Pancreas (tissue), 10 donors: ENCODE results near the gene MBD5. TPM values are rescaled to one million over a fixed set of nuclear protein-coding genes. Genes with fewer than 3 reads are reported as not detected.

ENCODE experiments used
- ATAC-seq, 4 donors: fragments of 200-7000 bp; cut with Tn5 transposase; one replicate each; pipeline versions ENCODE4 v1.8.0 to v1.9.1; 2020; ENCODE audit warnings: mild to moderate bottlenecking in 4 of 4, moderate library complexity in 4 of 4
- DNase-seq, 6 donors: peaks; one replicate each; pipeline ENCODE4 v3.0.0-alpha.2; 2020
- FAIRE-seq: peaks from 2 replicates; lab custom pipeline; 2012; peaks lifted over from hg19 to GRCh38; lab: Jason Lieb, UNC
- H3K27ac ChIP-seq, 4 donors: fragments of 200-600 bp; sonication (generic); 1 replicate in 3 of 4; 2 replicates in 1 of 4; pipeline versions ENCODE4 v1.5.0 to v1.8.0; 2020
- H3K27me3 ChIP-seq, 4 donors: fragments of 200-600 bp; one replicate each; pipeline ENCODE4 v1.8.0; 2021
- H3K36me3 ChIP-seq, 3 donors: fragments of 200-600 bp; sonication (generic) in 1 of 3; one replicate each; pipeline versions ENCODE4 v1.5.0 to v1.8.0; 2020 to 2021
- H3K4me1 ChIP-seq, 3 donors: fragments of 200-600 bp; one replicate each; pipeline ENCODE4 v1.8.0; 2021
- H3K4me3 ChIP-seq, 4 donors: fragments of 200-600 bp; sonication (generic) in 2 of 4; one replicate each; pipeline versions ENCODE4 v1.5.0 to v1.8.0; 2020 to 2021
- H3K9me3 ChIP-seq, 4 donors: fragments of 200-600 bp; one replicate each; pipeline ENCODE4 v1.8.0; 2021
- WGBS, 2 donors: extraction: QIAGEN DNeasy Blood & Tissue Kit; methylation state at CpG; one replicate each; pipeline ENCODE4 v1.1.7; 2013; 5-methylcytosine and 5-hydroxymethylcytosine counted together
- intact Hi-C, 3 donors: fragments of 100-400 bp; cut with DNase I; formaldehyde crosslinking; loops; one replicate each; pipeline versions ENCODE4 v1.11.1 to v1.14.2; 2022
- polyA plus RNA-seq, 2 donors: library from polyadenylated mRNA; stranded (reverse); fragments of 200-250 nt; gene quantifications; one replicate each; pipeline ENCODE4 v1.2.3, GENCODE V29; 2013
- total RNA-seq, 6 donors: library from RNA; stranded (reverse); fragmentation: NEBNext Ultra II Directional in 4 of 6; extraction: Animal tissue kit (Norgen Biotek cat#: 25700) in 4 of 6; gene quantifications; one replicate each; pipeline versions ENCODE4 v1.2.1 to v1.2.4, GENCODE V29; 2021 to 2023
- TF ChIP-seq, protein P1 (sequence below), 4 donors: fragments of 200-600 bp; sonication (generic) in 3 of 4; IDR thresholded peaks; one replicate each; pipeline versions ENCODE4 v1.5.0 to v1.8.0; 2021; ENCODE audit warnings: antibody characterized with exemption in 4 of 4
- donor health status: healthy with polysubstance abuse.
- donor health status: DM: no; HTN: no; CAD: no; lungs with moderate emphysema.
- donor health status: DM: no; HTN: no; CAD: no.
- donor health status: control.
- donor health status: control.
- donor health status: Bipolar disorder and iron deficiency.
- donor health status: DM: yes; HTN: yes; CAD: no.
- donor health status: DM: no; HTN: no; CAD: no.
- donor health status: DM: no; HTN: no; CAD: no.
- donor health status: DM: yes; HTN: yes; CAD: no.

Gene MBD5
- total and polyA plus RNA-seq, 8 donors, result 4.5 to 27.4 (median 12.8) TPM

GRCh38 chr2:148519013-148519412, 498.1 kb downstream of the MBD5 start:
- intact Hi-C loops, result no loop called here
- Histone ChIP-seq H3K9me3 (no peaks in the 10 kb centered on the region), H3K36me3 (no peaks in the 10 kb centered on the region), H3K27me3 (no peaks in the 10 kb centered on the region), H3K4me1 (no peaks in the 10 kb centered on the region), H3K4me3 (no peak overlapping the region), H3K27ac (no peak overlapping the region)
- TF ChIP-seq, protein P1, sequence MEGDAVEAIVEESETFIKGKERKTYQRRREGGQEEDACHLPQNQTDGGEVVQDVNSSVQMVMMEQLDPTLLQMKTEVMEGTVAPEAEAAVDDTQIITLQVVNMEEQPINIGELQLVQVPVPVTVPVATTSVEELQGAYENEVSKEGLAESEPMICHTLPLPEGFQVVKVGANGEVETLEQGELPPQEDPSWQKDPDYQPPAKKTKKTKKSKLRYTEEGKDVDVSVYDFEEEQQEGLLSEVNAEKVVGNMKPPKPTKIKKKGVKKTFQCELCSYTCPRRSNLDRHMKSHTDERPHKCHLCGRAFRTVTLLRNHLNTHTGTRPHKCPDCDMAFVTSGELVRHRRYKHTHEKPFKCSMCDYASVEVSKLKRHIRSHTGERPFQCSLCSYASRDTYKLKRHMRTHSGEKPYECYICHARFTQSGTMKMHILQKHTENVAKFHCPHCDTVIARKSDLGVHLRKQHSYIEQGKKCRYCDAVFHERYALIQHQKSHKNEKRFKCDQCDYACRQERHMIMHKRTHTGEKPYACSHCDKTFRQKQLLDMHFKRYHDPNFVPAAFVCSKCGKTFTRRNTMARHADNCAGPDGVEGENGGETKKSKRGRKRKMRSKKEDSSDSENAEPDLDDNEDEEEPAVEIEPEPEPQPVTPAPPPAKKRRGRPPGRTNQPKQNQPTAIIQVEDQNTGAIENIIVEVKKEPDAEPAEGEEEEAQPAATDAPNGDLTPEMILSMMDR (IDR thresholded peaks at IDR 0.05), result no peak
- 89 to 95% methylated on average over 7 of the region's 7 CpGs for WGBS, 2 donors
- ATAC-seq, result peak in 1 of 4 donors; percentile 34
- FAIRE-seq, result no peak
- DNase-seq, result no peak

- H3K36me3 ChIP-seq, result no peaks in the 10 kb centered on the region
- no peaks in the 10 kb centered on the region for H3K27me3 ChIP-seq
- intact Hi-C loops, result no loop called here
- no peak for ATAC-seq
- no peaks in the 10 kb centered on the region for H3K9me3 ChIP-seq
- H3K4me3 ChIP-seq, result no peak overlapping the region
- no peaks in the 10 kb centered on the region for H3K4me1 ChIP-seq
- DNase-seq, result no peak
- TF ChIP-seq, protein P1 (IDR thresholded peaks at IDR 0.05), result no peak
- FAIRE-seq, result no peak
- 63 to 75% methylated on average over 1 of the region's 1 CpG for WGBS, 2 donors
- no peak overlapping the region for H3K27ac ChIP-seq
These were observed 500.3 kb downstream of the MBD5 start for GRCh38 chr2:148521181-148521580.

DNA sequence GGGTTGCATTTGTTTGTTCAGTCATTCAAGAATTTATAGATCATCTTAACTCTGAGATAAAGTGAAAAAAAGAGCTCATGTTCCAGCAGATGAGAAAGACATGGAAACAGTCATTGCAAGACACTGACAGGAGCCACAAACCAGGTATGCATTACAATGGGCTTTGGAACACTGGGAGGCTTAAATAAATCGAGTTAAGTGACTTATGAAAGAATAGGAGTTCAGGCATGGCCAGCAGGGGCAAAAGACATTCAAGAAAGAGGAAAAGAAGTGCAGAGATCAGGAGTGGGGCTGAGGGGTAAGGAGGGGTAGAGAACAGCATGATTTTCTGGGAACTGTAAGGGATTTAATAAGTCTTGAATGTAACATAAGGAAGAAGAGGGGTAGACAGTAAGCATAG, 502.4 kb downstream of the MBD5 start:
- no peak overlapping the region for H3K4me3 ChIP-seq
- no peaks in the 10 kb centered on the region for H3K27me3 ChIP-seq
- no peak for DNase-seq
- 38 to 44% methylated on average over 1 of the region's 1 CpG for WGBS, 2 donors
- H3K4me1 ChIP-seq, result no peaks in the 10 kb centered on the region
- H3K36me3 ChIP-seq, result no peaks in the 10 kb centered on the region
- no peak overlapping the region for H3K27ac ChIP-seq
- no peaks in the 10 kb centered on the region for H3K9me3 ChIP-seq
- no peak for FAIRE-seq
- no peak for ATAC-seq
- TF ChIP-seq, protein P1 (IDR thresholded peaks at IDR 0.05), result no peak
- intact Hi-C loops, result no loop called here

- no peak overlapping the region for H3K4me3 ChIP-seq
- H3K36me3 ChIP-seq, result no peaks in the 10 kb centered on the region
- TF ChIP-seq, protein P1 (IDR thresholded peaks at IDR 0.05), result no peak
- no peaks in the 10 kb centered on the region for H3K9me3 ChIP-seq
- no peak for DNase-seq
- WGBS, 2 donors, result 93 to 96% methylated on average over 1 of the region's 1 CpG
- FAIRE-seq, result no peak
- no peak overlapping the region for H3K27ac ChIP-seq
- no peaks in the 10 kb centered on the region for H3K4me1 ChIP-seq
- intact Hi-C loops, result no loop called here
- no peak for ATAC-seq
- no peaks in the 10 kb centered on the region for H3K27me3 ChIP-seq
These were observed 503.6 kb downstream of the MBD5 start for GRCh38 chr2:148524519-148524919.

GRCh38 chr2:148525130-148525529, 504.2 kb downstream of the MBD5 start:
- Histone ChIP-seq H3K27me3 (no peaks in the 10 kb centered on the region), H3K9me3 (no peaks in the 10 kb centered on the region), H3K4me1 (no peaks in the 10 kb centered on the region), H3K27ac (no peak overlapping the region), H3K4me3 (no peak overlapping the region), H3K36me3 (no peaks in the 10 kb centered on the region)
- TF ChIP-seq, protein P1 (IDR thresholded peaks at IDR 0.05), result no peak
- WGBS, 2 donors, result 87 to 100% methylated on average over 2 of the region's 2 CpGs
- no peak for FAIRE-seq
- no peak for ATAC-seq
- no peak for DNase-seq
- intact Hi-C loops, result no loop called here
